Liver (tissue), 3 donors: Measurements from ENCODE around the gene TMEM269.

Experiments
- GABPA ChIP-seq, 2 donors: IDR thresholded peaks in 1 of 2; conservative IDR thresholded peaks in 1 of 2; 2 replicates each; pipeline ENCODE4 v1.6.1; 2016; ENCODE audit warnings: antibody characterized with exemption in 2 of 2, mild to moderate bottlenecking in 1 of 2, moderate library complexity in 1 of 2
- JUND ChIP-seq, 2 donors: IDR thresholded peaks; 2 replicates each; pipeline ENCODE4 v1.6.1; 2016; ENCODE audit warnings: antibody characterized with exemption in 2 of 2
- TF ChIP-seq, protein P1 (sequence below): IDR thresholded peaks from 2 replicates; pipeline ENCODE4 v1.6.1; 2016; ENCODE audit warnings: antibody characterized with exemption
- TF ChIP-seq, protein P2 (sequence below): fragments of 150-350 bp; IDR thresholded peaks from 2 replicates; pipeline ENCODE4 v1.5.1; 2017; ENCODE audit warnings: improper control_type of control experiment, low read depth, low read length; ENCODE audit not compliant: missing input control
- TF ChIP-seq, protein P3 (sequence below): IDR thresholded peaks from 2 replicates; pipeline ENCODE4 v1.6.1; 2016; ENCODE audit warnings: antibody characterized with exemption
- donor health status: healthy.
- donor health status: healthy.

DNA sequence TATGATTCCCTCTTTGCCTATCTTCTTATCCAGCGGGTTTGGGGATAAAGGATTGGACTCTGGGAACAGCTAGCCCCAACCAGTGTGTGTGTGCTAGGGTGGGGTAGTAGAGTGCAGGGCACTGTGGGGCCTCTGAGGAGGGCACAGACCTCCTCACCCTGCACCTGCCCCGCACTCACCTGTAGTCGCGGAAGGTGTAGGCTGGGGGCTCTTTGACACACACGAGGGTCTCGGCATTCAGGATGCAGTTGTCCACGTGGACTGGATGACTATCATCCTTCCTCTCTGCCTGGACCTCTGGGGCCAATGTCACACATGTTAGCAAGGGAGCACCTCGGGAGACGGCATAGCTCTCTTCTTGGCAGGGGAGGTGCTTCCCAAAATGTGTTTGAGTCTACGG is 36.8 kb upstream of the TMEM269 start:
- TF ChIP-seq, protein P1, sequence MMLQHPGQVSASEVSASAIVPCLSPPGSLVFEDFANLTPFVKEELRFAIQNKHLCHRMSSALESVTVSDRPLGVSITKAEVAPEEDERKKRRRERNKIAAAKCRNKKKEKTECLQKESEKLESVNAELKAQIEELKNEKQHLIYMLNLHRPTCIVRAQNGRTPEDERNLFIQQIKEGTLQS = no peak
- TF ChIP-seq, protein P2, sequence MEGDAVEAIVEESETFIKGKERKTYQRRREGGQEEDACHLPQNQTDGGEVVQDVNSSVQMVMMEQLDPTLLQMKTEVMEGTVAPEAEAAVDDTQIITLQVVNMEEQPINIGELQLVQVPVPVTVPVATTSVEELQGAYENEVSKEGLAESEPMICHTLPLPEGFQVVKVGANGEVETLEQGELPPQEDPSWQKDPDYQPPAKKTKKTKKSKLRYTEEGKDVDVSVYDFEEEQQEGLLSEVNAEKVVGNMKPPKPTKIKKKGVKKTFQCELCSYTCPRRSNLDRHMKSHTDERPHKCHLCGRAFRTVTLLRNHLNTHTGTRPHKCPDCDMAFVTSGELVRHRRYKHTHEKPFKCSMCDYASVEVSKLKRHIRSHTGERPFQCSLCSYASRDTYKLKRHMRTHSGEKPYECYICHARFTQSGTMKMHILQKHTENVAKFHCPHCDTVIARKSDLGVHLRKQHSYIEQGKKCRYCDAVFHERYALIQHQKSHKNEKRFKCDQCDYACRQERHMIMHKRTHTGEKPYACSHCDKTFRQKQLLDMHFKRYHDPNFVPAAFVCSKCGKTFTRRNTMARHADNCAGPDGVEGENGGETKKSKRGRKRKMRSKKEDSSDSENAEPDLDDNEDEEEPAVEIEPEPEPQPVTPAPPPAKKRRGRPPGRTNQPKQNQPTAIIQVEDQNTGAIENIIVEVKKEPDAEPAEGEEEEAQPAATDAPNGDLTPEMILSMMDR = no peak
- TF ChIP-seq, protein P3, sequence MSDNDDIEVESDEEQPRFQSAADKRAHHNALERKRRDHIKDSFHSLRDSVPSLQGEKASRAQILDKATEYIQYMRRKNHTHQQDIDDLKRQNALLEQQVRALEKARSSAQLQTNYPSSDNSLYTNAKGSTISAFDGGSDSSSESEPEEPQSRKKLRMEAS = no peak
- no peak for TF ChIP-seq GABPA (IDR thresholded peaks at IDR 0.05 in 1 of 2, conservative IDR thresholded peaks at IDR 0.05 in 1 of 2)
- no peak for TF ChIP-seq JUND (IDR thresholded peaks at IDR 0.05)
